ENCODE measurements around the gene SPTBN1.

The SPTBN1 gene

GRCh38 chr2:54615832-54616534, 159.9 kb downstream of the SPTBN1 start:
- H3K36me3 Mint-ChIP-seq (ENCODE audit: low read depth): peaks cover 79% of the 10 kb centered on the region
- no peaks in the 10 kb centered on the region for H3K9me3 Mint-ChIP-seq
- no peaks in the 10 kb centered on the region for H3K27me3 Mint-ChIP-seq
- no peak overlapping the region for H3K4me3 Mint-ChIP-seq
- peak overlapping the region; percentile 15 for H3K27ac Mint-ChIP-seq
- no peak for DNase-seq
- H3K4me1 Mint-ChIP-seq (ENCODE audit: low read depth): peaks cover 37% of the 10 kb centered on the region

DNA sequence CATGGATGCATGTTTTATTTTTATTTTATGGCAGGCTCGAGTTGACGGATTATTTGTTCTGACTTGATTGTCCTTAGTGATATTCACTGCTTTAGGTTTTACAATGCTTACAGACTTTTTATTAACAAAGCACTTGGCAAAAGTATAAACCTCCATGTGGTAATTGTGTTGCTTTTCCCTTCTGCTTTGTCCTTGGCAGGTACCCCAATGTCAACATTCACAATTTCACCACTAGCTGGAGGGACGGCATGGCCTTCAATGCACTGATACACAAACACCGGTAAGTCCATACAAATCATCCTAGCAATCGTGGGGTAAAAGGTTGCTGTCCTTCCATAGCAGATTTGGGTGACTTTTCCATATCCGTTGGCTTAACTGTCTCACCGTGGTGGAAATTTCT, 161.3 kb downstream of the SPTBN1 start:
- DNase-seq: no peak
- Mint-ChIP-seq H3K9me3 (no peaks in the 10 kb centered on the region), H3K27ac (peak overlapping the region; percentile 23), H3K27me3 (no peaks in the 10 kb centered on the region), H3K4me1 (ENCODE audit: low read depth) (peaks cover 36% of the 10 kb centered on the region), H3K36me3 (ENCODE audit: low read depth) (peaks cover 89% of the 10 kb centered on the region), H3K4me3 (no peak overlapping the region)

DNA sequence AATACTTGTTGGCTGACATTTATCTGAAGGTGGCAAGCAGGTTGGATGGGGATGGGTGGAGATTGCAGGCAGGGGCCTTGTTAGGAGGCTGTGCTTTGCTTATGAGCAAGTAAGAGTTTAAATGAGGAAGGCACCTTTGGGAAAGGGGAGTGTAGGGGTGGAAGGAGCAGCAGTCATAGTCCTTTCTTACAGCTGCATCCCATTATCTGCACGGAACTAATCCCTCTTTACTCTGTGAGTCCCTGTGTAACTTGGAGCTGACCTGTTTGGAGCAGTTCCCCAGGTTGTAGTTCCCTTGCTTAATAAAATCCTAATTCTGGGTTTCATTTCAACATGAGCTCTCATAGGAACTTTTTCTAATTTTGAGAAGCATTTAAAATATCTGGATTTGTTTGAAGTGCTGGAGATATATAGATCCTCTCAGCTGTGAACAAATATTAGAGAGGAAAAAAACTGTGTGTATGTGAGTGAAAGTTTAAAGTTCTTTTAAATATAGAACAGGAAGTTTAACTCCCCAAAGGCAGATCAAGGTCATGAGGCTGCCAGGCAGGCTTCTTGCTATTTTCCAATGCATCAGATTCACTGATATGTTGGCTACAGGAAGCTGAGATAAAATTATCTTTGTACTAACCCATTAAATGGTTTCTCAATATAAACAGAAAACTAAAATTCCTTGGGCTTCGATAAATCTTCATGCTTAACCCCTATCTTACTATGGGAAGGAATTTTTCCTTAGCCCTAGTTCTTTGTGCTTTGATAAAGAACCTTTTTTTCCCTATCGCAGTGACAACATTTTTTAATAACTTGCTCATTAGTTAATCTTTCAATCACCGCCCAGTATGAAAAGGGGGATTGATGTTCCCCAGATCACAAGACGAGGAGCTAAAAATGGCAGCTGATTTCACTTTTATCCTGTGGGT, 162.8 kb downstream of the SPTBN1 start:
- H3K4me1 Mint-ChIP-seq (ENCODE audit: low read depth): peaks cover 29% of the 10 kb centered on the region
- H3K27ac Mint-ChIP-seq: peak overlapping the region; percentile 56

GRCh38 chr2:54619660-54620231, 163.6 kb downstream of the SPTBN1 start:
- peaks cover 93% of the 10 kb centered on the region for H3K36me3 Mint-ChIP-seq (ENCODE audit: low read depth)
- DNase-seq: no peak
- H3K9me3 Mint-ChIP-seq: no peaks in the 10 kb centered on the region
- no peak overlapping the region for H3K4me3 Mint-ChIP-seq
- H3K27me3 Mint-ChIP-seq: no peaks in the 10 kb centered on the region
- H3K4me1 Mint-ChIP-seq (ENCODE audit: low read depth): peaks cover 27% of the 10 kb centered on the region
- H3K27ac Mint-ChIP-seq: peak overlapping the region; percentile 56

More for the DNA sequence above, 162.8 kb downstream of the SPTBN1 start:
- no peak for DNase-seq
- peaks cover 91% of the 10 kb centered on the region for H3K36me3 Mint-ChIP-seq (ENCODE audit: low read depth)
- H3K27me3 Mint-ChIP-seq: no peaks in the 10 kb centered on the region
- H3K9me3 Mint-ChIP-seq: no peaks in the 10 kb centered on the region
- no peak overlapping the region for H3K4me3 Mint-ChIP-seq

- Mint-ChIP-seq H3K36me3 (ENCODE audit: low read depth) (peaks cover 96% of the 10 kb centered on the region), H3K9me3 (no peaks in the 10 kb centered on the region), H3K4me3 (no peak overlapping the region), H3K27me3 (no peaks in the 10 kb centered on the region), H3K4me1 (ENCODE audit: low read depth) (peaks cover 27% of the 10 kb centered on the region), H3K27ac (no peak overlapping the region)
- DNase-seq: no peak
These were observed 164.8 kb downstream of the SPTBN1 start for GRCh38 chr2:54620948-54621347.

DNA sequence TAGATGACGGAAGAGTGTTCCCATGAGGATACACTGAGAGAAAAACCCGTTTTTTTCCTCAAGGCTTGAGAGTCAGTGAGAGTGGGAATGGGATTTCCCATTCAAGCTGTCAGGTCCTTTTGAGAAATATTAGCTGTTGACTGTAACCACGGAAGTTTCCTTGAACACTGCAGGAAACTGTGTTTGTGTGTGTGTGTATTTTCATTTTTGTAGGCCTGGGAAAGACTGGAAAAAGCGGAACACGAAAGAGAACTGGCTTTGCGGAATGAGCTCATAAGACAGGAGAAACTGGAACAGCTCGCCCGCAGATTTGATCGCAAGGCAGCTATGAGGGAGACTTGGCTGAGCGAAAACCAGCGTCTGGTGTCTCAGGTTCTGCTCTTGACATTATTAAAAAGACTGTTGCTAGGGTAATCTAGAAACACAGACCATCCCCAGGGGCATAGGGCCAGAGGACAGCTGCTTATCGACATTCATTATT, 168.5 kb downstream of the SPTBN1 start:
- peak overlapping the region; percentile 1 for H3K27ac Mint-ChIP-seq
- no peaks in the 10 kb centered on the region for H3K27me3 Mint-ChIP-seq
- H3K4me1 Mint-ChIP-seq (ENCODE audit: low read depth): peaks cover 5% of the 10 kb centered on the region
- H3K4me3 Mint-ChIP-seq: no peak overlapping the region
- no peaks in the 10 kb centered on the region for H3K9me3 Mint-ChIP-seq
- no peak for DNase-seq
- H3K36me3 Mint-ChIP-seq (ENCODE audit: low read depth): peaks cover 93% of the 10 kb centered on the region

- no peak for DNase-seq
- Mint-ChIP-seq H3K36me3 (ENCODE audit: low read depth) (peaks cover 92% of the 10 kb centered on the region), H3K9me3 (no peaks in the 10 kb centered on the region), H3K27me3 (no peaks in the 10 kb centered on the region), H3K27ac (peak overlapping the region; percentile 7), H3K4me1 (ENCODE audit: low read depth) (peaks cover 9% of the 10 kb centered on the region), H3K4me3 (no peak overlapping the region)
These were observed 170.0 kb downstream of the SPTBN1 start for GRCh38 chr2:54626131-54626530.

GRCh38 chr2:54626884-54627283, 170.8 kb downstream of the SPTBN1 start:
- Mint-ChIP-seq H3K4me3 (no peak overlapping the region), H3K4me1 (ENCODE audit: low read depth) (peaks cover 9% of the 10 kb centered on the region), H3K9me3 (no peaks in the 10 kb centered on the region), H3K27ac (peak overlapping the region; percentile 7), H3K36me3 (ENCODE audit: low read depth) (peaks cover 92% of the 10 kb centered on the region), H3K27me3 (no peaks in the 10 kb centered on the region)
- no peak for DNase-seq

DNA sequence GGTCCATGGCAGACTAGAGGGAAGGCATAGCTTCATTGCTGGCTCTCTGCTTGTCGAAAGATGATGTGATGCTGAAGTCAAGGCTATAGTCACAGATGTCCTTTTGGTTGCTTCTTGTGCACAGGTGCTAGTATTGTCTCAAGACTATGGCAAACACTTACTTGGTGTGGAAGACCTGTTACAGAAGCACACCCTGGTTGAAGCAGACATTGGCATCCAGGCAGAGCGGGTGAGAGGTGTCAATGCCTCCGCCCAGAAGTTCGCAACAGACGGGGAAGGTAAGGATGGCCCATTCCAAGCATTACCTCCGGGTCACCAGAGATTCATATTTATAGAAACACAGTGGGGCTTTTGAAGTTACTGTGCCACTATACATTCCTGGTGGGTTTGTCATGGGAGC, 171.8 kb downstream of the SPTBN1 start:
- Mint-ChIP-seq H3K4me1 (ENCODE audit: low read depth) (peaks cover 7% of the 10 kb centered on the region), H3K9me3 (no peaks in the 10 kb centered on the region), H3K4me3 (no peak overlapping the region), H3K27me3 (no peaks in the 10 kb centered on the region), H3K27ac (no peak overlapping the region), H3K36me3 (ENCODE audit: low read depth) (peaks cover 91% of the 10 kb centered on the region)
- DNase-seq: no peak

DNA sequence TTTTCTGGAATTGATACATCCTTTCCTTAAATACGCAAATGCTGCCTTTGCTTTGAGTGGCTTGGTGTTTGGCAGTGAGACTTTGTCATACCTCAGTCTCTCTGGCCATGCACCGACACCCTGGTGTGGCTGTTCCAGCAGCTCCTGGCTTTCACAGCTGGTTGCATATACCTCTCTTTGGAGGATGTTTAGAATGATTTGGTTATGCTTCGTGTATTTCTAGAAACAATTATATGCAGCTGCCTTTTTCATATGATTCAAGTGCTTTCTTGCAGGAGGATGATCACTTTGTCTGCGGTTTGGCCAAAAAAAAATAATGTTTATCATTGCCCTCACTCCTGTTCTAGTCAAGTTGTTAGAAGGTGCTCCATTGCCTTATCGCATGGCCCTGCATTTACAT, 172.3 kb downstream of the SPTBN1 start:
- H3K36me3 Mint-ChIP-seq (ENCODE audit: low read depth): peaks cover 91% of the 10 kb centered on the region
- no peaks in the 10 kb centered on the region for H3K27me3 Mint-ChIP-seq
- H3K4me3 Mint-ChIP-seq: no peak overlapping the region
- no peaks in the 10 kb centered on the region for H3K9me3 Mint-ChIP-seq
- H3K27ac Mint-ChIP-seq: no peak overlapping the region
- DNase-seq: no peak
- H3K4me1 Mint-ChIP-seq (ENCODE audit: low read depth): peaks cover 5% of the 10 kb centered on the region

GRCh38 chr2:54628957-54629356, 172.8 kb downstream of the SPTBN1 start:
- no peak overlapping the region for H3K27ac Mint-ChIP-seq
- no peak for DNase-seq
- H3K36me3 Mint-ChIP-seq (ENCODE audit: low read depth): peaks cover 89% of the 10 kb centered on the region
- H3K4me3 Mint-ChIP-seq: no peak overlapping the region
- H3K4me1 Mint-ChIP-seq (ENCODE audit: low read depth): peaks cover 6% of the 10 kb centered on the region
- H3K9me3 Mint-ChIP-seq: no peaks in the 10 kb centered on the region
- no peaks in the 10 kb centered on the region for H3K27me3 Mint-ChIP-seq

DNA sequence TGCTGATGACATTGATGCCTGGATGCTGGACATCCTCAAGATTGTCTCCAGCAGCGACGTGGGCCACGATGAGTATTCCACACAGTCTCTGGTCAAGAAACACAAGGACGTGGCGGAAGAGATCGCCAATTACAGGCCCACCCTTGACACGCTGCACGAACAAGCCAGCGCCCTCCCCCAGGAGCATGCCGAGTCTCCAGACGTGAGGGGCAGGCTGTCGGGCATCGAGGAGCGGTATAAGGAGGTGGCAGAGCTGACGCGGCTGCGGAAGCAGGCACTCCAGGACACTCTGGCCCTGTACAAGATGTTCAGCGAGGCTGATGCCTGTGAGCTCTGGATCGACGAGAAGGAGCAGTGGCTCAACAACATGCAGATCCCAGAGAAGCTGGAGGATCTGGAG, 173.3 kb downstream of the SPTBN1 start:
- peaks cover 90% of the 10 kb centered on the region for H3K36me3 Mint-ChIP-seq (ENCODE audit: low read depth)
- H3K4me3 Mint-ChIP-seq: no peak overlapping the region
- H3K4me1 Mint-ChIP-seq (ENCODE audit: low read depth): peaks cover 10% of the 10 kb centered on the region
- H3K27me3 Mint-ChIP-seq: no peaks in the 10 kb centered on the region
- peak overlapping the region; percentile 44 for H3K27ac Mint-ChIP-seq
- DNase-seq: no peak
- H3K9me3 Mint-ChIP-seq: no peaks in the 10 kb centered on the region

- no peaks in the 10 kb centered on the region for H3K9me3 Mint-ChIP-seq
- H3K36me3 Mint-ChIP-seq (ENCODE audit: low read depth): peaks cover 90% of the 10 kb centered on the region
- peak overlapping the region; percentile 81 for H3K27ac Mint-ChIP-seq
- no peaks in the 10 kb centered on the region for H3K27me3 Mint-ChIP-seq
- peaks cover 18% of the 10 kb centered on the region for H3K4me1 Mint-ChIP-seq (ENCODE audit: low read depth)
- H3K4me3 Mint-ChIP-seq: no peak overlapping the region
- no peak for DNase-seq
These were observed 174.1 kb downstream of the SPTBN1 start for GRCh38 chr2:54629914-54630857.

All from activated T-cell treated with anti-CD3 and anti-CD28 coated beads, Interleukin-2, amount 50 U/mL, for 24 hours (primary cell).